ENCODE measurements around the gene H2BK1.

Gene H2BK1

DNA sequence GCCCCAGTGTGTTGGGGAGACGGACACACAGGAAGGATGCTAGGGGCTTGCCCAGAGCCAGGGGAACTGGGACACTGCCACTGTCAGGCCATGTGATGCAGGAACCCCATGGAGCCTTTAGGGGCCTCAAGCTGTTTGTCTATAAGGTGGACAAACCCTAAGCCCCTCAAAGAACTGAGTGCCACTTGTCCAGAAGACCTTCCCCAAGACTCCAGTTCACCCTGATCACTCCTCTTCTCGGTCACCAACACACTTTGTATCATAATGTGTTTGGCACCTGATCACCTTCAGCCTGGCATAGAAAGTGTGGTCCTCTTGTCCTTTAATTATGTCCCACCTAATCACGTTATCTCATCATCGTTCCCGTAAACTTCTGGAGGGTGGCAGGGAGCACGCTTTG, 700 bp downstream of the H2BK1 start:
- TF ChIP-seq, protein P1, sequence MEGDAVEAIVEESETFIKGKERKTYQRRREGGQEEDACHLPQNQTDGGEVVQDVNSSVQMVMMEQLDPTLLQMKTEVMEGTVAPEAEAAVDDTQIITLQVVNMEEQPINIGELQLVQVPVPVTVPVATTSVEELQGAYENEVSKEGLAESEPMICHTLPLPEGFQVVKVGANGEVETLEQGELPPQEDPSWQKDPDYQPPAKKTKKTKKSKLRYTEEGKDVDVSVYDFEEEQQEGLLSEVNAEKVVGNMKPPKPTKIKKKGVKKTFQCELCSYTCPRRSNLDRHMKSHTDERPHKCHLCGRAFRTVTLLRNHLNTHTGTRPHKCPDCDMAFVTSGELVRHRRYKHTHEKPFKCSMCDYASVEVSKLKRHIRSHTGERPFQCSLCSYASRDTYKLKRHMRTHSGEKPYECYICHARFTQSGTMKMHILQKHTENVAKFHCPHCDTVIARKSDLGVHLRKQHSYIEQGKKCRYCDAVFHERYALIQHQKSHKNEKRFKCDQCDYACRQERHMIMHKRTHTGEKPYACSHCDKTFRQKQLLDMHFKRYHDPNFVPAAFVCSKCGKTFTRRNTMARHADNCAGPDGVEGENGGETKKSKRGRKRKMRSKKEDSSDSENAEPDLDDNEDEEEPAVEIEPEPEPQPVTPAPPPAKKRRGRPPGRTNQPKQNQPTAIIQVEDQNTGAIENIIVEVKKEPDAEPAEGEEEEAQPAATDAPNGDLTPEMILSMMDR (IDR thresholded peaks at IDR 0.05), result no peak
- H3K27ac ChIP-seq, result no peak overlapping the region
- no peak for DNase-seq
- H3K36me3 ChIP-seq, result peaks cover 22 to 30% (median 26%) of the 10 kb centered on the region in 3 donors
- no peaks in the 10 kb centered on the region for H3K4me1 ChIP-seq
- H3K4me3 ChIP-seq, result no peak overlapping the region
- peaks cover 0 to 16% of the 10 kb centered on the region in 2 donors for H3K27me3 ChIP-seq
- intact Hi-C loops (cut with DNase I; ENCODE audit: low total_unique reads), result no loop called here
- H3K9me3 ChIP-seq, result no peaks in the 10 kb centered on the region

DNA sequence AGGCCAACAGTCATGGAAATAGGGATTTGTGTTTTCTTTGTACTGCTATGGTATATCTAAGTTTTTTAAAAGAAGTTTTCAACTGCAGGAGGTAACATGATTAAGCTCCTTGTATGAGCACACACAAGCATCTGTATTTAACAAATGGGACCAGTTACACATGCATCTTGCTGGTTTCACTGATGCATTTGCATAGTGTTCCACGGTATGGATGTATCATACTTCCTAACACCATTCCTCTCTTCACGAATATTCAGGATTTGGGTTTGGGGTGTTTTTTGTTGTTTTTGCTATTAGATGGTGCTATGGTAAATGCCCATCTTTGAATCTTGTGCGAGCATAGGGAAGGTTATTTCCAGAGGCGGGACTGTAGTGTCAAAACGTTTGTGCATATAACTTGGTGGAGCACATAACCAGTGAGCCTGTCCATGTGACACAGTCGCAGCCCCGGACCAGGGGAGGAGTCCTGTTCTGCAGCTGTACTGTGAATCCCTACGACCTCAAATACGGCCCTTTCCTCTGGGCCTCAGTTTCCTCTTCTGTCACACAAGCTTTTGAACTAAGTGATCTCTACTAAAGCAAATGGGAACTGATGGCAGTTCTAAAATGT, 1.9 kb downstream of the H2BK1 start:
- H3K9me3 ChIP-seq, result no peaks in the 10 kb centered on the region
- H3K36me3 ChIP-seq, result peaks cover 13 to 18% (median 14%) of the 10 kb centered on the region in 3 donors
- TF ChIP-seq, protein P1 (IDR thresholded peaks at IDR 0.05), result no peak
- DNase-seq, result no peak
- no peak overlapping the region for H3K4me3 ChIP-seq
- peaks cover 0 to 27% of the 10 kb centered on the region in 2 donors for H3K27me3 ChIP-seq
- intact Hi-C loops (cut with DNase I; ENCODE audit: low total_unique reads), result no loop called here
- H3K27ac ChIP-seq, result no peak overlapping the region
- no peaks in the 10 kb centered on the region for H3K4me1 ChIP-seq

DNA sequence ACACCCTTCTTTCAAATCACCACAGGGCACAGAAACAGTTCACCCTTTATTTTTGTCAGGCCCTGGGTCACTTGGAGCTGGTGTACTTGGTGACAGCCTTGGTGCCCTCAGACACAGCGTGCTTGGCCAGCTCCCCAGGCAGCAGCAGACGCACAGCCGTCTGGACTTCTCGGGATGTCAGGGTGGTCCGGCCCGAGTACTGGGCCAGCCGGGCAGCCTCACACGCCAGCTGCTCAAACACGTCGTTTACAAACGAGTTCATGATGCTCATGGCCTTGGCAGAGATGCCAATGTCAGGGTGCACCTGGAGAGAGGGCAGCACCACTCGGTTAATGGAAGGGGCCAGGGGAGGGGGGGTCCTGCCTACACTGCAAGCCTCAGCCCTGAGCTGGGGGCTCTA, 2.5 kb downstream of the H2BK1 start:
- TF ChIP-seq, protein P1 (IDR thresholded peaks at IDR 0.05), result no peak
- DNase-seq, result no peak
- Histone ChIP-seq H3K27me3 (peaks cover 0 to 28% of the 10 kb centered on the region in 2 donors), H3K4me1 (no peaks in the 10 kb centered on the region), H3K9me3 (no peaks in the 10 kb centered on the region), H3K27ac (no peak overlapping the region), H3K4me3 (no peak overlapping the region), H3K36me3 (peaks cover 7 to 12% (median 9%) of the 10 kb centered on the region in 3 donors)
- intact Hi-C loops (cut with DNase I; ENCODE audit: low total_unique reads), result no loop called here

DNA sequence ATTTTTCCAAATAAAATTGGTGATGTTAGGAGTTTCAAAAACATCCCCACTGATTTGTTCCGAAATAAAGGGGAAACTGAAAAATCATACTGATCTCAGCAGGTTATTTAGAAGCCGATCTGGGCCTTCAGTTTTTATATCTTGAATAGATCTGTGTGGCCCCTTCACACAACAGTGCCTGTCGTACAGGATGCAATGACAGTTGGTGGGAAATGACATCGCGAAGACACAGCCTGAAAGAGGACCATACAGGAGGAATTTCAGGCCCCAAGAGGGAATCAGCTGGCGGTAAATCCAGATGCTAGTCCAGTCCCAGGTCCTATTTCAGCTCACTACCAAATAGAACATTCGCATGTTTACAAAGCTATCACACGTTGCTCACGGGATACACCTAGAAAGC, 3.0 kb downstream of the H2BK1 start:
- Histone ChIP-seq H3K36me3 (peaks cover 3 to 7% (median 5%) of the 10 kb centered on the region in 3 donors), H3K27me3 (peaks cover 0 to 28% of the 10 kb centered on the region in 2 donors), H3K4me3 (no peak overlapping the region), H3K9me3 (no peaks in the 10 kb centered on the region), H3K4me1 (no peaks in the 10 kb centered on the region), H3K27ac (no peak overlapping the region)
- intact Hi-C loops (cut with DNase I; ENCODE audit: low total_unique reads), result no loop called here
- DNase-seq, result no peak
- TF ChIP-seq, protein P1 (IDR thresholded peaks at IDR 0.05), result no peak

DNA sequence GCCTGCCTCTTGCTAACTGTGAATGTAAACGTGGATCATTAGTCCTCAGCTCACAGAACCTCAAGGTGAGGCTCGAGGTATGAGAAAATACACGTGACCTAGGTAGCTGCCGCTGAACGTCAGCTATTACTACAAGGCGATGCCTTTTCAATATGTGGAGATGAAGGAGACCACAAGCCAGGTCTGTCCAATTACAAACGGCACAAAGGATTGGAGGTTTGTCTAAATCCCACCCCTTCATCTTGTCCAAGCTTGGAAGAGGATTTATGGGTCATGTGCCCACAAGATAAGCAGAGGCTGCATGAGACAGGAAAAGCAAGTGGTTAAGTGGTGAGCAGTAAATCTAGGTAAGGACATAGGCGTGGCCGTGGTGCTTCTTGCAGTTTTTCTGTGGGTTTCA, 3.4 kb downstream of the H2BK1 start:
- Histone ChIP-seq H3K27me3 (peaks cover 0 to 28% of the 10 kb centered on the region in 2 donors), H3K4me1 (no peaks in the 10 kb centered on the region), H3K4me3 (no peak overlapping the region), H3K36me3 (peaks cover 0 to 5% (median 4%) of the 10 kb centered on the region in 3 donors), H3K9me3 (no peaks in the 10 kb centered on the region), H3K27ac (no peak overlapping the region)
- no peak for DNase-seq
- TF ChIP-seq, protein P1 (IDR thresholded peaks at IDR 0.05), result no peak
- intact Hi-C loops (cut with DNase I; ENCODE audit: low total_unique reads), result no loop called here
